Left lobe of liver (tissue), 2 donors: ENCODE data around the gene GNAZ. TPM values are rescaled to one million over a fixed set of nuclear protein-coding genes. Genes with fewer than 3 reads are reported as not detected.

Source experiments
- ATAC-seq: fragments of 200-7000 bp; cut with Tn5 transposase; one replicate; pipeline ENCODE4 v1.9.1; 2020; ENCODE audit warnings: mild to moderate bottlenecking, moderate library complexity
- DNase-seq: peaks from one replicate; pipeline ENCODE4 v3.0.0-alpha.2; 2020; ENCODE audit warnings: low spot score
- total RNA-seq: library from RNA; stranded (reverse); gene quantifications from one replicate; pipeline ENCODE4 v1.2.1, GENCODE V29; 2021
- donor health status: DM: no; HTN: no; CAD: no; lungs with moderate emphysema.
- donor health status: DM: no; HTN: yes; CAD: no.

Gene GNAZ
- total RNA-seq, 1 donor from 2014 or later = 0.33 TPM

DNA sequence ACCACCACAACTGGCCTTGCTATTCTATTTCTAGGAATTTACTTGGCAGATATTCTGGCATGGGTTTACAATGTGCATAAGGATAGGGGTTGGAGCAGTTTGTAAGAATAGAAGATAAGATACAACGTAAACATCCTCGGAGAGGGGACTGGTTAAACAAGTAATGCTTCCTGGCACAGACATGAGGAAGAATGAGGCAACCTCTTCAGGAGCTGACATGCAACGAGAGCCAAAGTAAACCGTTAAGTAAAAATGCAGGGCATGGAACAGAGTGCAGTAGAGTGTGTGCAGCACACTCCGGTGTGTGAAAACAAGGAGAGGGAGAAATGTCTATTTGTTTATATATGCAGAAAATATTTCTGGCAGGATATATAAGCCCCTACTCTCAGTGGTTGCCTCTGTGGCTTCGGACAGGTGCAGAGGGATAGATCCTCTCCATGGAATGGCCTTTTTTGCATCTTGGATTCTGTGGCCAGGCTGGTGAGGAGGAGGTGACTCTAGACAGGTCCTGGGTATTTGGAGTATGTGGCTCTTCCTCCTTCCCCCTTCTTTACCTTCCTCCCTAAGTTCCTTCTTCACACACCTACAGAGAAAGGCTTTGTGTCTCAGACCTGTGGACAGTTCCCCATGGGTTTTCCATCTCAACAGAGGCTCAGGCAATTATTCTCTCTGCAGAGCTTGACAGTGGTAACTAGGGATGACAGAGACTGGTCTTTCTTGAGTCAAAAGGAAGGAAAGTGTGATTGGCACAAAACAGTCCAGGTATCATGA is 77.5 kb downstream of the GNAZ start:
- peak; percentile 76 for ATAC-seq
- DNase-seq = no peak

DNA sequence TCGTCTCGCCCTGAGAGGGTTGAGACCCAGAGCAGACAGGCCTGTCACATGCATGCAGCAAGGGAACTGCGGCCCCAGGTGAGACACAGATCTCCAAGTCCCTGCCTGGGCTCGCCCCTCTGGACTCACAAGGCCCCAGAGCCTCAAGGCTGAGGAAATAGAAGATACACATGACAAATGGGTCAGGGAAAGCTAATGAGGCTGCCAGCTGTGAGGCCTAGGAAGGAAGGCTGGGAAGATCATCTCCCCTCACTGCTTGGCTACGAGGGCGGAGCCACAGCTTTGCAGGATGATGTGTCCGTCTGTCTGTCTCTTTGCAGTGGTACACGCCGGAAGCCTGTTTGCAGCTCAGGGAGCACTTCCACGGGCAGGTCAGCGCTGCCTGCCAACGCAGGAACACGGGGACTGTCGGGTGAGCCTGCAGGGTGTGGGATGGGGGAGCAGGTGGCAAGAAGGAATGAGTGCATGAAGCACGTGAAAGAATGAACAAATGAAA is 79.5 kb downstream of the GNAZ start:
- DNase-seq (no peak), ATAC-seq (no peak)

DNA sequence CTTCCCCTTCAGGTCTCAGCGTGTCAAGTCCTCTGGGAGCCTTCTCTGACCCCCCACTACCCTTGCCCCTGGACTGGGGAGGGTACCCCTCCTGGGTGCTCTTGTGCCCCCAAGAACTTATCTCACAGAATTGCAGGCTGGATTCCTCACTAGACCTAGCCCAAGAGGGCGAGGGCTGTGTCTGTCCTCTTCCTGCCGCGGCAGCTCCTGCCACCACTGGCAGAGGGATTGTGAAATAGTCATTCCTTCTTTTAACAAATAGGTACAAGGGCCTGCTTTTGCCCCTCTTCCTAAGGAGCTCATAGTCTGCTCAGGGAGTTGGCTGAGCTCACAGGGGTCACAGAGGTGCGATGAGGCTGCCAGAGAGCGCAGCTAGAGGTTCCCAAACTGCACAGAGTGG is 80.4 kb downstream of the GNAZ start:
- ATAC-seq = no peak
- DNase-seq = no peak

DNA sequence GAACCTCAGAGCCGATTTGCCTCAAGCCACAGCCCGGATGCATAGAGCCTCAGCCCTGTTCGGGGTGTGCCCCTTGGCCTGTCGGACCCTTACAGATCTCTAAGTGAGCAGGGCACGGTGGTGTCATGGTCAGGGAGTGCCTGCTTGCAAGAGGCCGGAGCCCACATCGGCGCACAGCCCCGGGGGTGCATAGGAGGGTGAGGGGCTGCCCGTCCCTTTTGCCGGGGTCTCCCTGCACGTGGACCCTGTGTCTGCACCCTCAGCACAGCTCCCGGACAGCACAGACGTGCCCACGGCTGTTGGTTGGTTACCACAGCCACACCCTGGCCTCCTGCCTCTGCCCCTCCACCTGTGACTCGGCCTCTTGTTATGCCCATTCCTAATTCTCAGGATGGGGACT is 81.5 kb downstream of the GNAZ start:
- no peak for ATAC-seq
- no peak for DNase-seq

DNA sequence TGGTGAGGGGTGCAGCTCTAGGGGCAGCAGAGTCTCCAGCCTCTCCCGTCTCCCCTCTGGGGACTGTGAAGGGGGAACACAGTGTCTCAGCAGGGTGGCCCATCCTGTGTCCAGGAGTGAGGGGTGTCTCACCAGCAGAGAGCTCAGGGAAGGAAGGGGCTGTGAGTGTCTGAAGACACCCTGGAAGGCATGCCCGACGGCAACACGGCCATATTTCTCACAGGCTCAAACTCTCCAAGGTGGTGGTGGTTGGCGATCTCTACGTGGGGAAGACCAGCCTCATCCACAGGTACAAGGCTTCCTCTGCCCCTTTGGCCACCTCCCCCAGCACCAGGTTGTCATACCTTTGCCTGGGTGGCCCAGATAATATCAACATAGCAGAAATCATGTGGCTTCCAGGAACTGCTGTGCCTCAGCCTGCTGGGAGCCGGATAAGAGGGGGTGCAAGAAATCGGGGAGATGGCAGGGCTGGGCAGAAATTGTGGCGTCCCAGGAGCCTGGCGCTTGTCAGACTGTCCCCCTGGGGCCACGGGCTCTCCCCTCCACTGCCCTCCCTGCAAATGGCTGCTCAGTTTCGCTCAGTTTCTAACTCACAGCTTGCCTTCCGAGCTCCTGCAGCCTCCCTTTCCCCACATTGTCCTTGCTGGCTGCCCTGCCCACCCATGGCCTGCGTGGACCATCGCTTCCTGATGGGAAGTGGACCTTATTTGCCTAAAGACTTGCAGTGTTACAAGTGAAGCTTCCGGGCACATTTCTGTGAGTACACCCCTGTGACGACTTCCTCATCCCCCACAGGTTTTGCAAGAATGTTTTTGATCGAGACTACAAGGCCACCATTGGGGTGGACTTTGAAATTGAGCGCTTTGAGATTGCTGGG is 82.2 kb downstream of the GNAZ start:
- DNase-seq = no peak
- no peak for ATAC-seq

DNA sequence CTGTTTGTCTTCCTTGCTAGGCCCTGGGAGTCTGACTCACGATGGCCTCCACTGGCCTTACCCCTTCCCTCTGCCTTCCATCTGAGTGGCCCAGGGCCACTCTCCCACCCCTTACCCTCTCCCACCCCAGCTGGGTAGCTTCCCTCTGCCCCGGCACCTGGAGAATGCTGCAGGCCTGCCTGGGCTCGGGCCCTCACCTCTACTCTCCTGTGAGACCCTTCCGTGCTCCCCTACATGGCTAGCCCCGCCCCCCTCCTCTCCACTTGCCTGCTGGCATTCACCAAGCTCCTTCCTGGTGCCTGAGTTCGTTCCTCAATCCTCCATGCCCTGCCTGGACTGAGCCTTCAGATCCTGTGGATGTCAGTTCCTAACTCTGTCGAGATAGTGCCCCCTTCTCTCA is 83.7 kb downstream of the GNAZ start:
- ATAC-seq (no peak), DNase-seq (no peak)

DNA sequence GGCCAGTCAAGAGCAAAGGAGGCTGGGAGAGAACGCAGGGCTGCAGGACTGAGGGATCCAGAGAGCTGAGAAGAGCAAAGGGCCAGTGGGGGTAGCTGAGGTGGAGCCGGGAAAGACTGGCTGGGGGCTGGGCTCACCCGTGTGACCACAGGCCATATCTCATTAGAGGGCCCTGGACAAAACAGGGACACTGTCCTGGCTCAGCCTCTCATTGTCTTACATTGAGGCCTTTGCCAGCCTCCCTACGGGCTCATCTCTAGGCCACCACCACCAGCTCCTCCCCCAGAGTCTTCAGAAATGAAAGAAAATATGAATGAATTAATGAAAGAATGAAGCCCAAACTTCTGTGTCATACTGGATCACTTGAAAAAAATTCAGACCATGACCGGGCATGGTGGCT is 84.1 kb downstream of the GNAZ start:
- no peak for ATAC-seq

DNA sequence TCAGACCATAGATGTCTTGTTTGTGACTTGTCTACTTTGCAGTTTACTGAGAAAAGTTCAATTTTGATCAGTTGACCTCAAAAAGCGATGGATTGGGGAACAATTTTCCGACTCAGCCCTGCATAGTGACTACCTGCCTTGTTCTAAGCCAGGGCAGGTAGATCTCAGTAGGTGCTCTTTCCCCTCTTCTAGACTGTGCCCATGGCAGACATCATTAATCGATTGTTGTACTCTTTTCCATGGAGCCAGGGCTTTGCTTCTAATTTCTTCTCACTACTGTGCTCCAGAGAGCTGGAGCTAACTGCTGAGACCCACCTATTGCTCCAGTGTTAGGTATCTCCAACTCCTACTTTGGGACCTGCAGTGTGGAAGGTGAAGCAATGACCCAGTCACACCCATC is 84.8 kb downstream of the GNAZ start:
- DNase-seq = no peak

More for the DNA sequence above, 84.1 kb downstream of the GNAZ start:
- DNase-seq = no peak

DNA sequence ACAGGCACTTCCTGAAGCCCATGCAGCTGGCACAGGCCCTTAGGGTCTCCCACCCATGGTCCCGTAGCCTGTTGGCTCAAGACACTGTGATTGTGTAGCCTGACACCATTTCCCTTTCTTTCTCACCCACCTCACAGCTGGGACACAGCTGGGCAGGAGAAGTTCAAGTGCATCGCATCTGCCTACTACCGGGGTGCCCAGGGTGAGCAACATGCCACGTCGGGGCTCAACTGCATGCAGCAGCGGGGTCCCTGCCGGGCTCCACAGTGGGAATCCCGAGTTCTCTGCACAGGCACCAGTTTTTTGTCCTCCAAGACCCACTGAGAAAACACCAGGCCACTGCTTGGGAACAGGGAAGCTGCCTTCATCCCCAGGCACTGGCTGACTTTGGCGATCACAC is 85.5 kb downstream of the GNAZ start:
- ATAC-seq (no peak), DNase-seq (no peak)

More for the DNA sequence above, 84.8 kb downstream of the GNAZ start:
- ATAC-seq = no peak

DNA sequence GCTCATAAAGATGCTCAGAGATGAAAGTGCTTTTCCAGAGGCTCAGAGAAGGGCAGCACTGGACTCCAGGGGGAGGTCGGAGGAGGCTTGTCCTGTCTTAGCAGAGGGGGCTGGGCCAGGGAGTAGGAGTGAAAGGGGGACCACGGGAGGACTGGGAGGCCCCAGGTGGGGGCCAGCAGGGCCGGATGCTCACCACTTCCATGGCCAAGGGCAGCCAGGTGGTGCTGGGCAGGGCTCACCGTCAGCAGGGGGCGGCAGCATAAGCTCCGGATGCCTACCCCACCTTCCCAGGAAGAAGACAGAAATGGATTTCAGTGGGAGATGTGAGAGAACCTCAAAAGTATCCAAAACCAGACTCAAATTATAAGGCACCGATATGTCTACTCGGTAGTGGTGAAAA is 86.0 kb downstream of the GNAZ start:
- DNase-seq = no peak
- ATAC-seq = no peak

DNA sequence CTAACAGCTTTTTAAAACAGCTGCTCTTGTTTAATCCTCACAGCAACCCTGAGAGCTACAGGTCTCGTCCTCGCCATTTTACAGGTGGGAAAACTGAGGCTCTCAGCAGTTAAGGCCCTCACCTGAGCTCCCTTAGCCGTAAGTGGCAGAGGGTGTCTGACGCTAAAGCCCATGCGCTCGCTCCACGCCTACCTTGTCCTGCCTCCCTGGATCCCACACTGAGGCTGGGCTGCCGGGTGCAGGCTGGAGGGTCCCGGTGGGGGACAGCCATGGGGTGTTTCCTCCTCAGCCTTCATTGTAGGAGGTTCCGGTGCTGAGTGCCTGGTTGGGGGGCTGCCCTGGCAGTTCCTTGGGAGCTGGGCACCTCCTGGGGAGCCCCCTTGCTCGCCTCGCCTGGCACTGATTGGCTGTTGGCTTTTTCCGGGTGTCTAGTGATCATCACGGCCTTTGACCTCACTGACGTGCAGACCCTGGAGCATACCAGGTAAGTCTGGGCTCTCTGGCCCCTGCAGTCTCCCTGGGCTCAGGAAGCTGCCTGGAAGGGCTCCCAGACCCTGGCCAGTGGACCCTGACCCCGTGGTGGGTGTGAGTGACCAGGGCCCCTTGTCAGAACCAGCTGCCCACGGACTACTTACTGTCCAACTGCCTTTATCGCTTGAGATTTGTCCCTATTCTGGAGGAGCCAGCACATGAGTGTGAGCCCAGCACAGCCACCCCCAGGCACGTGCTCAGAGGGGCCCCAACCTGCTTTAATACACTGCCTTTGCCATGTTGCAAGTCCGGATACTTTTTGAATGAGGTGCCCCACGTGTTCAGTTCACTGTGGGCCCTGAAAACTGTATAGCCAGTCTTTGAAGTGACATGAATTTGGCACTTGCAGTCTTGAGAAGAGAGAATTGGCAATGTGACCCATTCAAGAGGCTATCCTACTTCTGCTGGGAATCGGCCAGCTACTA is 87.5 kb downstream of the GNAZ start:
- ATAC-seq (no peak), DNase-seq (no peak)

DNA sequence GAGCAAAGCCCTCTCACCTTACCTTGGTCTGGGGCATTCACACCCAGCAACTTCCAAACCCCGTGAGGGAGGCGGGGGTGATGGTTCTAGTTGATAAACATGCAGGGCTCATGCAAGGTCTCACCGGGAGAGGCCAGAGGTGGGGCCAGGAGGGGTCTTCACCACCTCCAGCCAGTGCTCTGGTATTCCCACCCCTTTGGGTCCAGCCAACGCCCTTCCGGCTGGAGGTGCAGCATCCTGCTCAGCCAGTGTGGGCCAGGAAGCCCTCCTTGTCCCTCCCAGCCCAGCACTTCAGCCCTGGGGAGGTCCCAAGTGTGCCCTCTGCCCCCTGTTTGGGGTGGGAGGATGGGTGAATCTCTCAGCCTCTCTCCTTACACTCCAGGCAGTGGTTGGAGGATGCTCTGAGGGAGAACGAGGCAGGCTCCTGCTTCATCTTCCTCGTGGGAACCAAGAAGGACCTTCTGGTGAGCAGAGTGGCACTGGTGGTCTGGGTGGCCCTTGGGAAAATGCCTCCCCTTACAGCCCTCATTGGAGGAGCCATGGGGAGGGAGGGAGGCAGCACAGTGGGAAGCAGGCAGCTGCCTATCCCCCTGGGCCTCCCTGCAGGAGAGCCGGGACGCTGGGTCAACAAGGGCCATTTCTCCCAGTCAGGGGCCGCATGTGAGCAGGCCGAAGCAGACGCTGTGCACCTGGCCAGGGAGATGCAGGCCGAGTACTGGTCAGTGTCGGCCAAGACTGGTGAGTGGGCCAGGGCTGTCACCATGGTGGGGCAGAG is 88.4 kb downstream of the GNAZ start:
- DNase-seq (no peak), ATAC-seq (no peak)

DNA sequence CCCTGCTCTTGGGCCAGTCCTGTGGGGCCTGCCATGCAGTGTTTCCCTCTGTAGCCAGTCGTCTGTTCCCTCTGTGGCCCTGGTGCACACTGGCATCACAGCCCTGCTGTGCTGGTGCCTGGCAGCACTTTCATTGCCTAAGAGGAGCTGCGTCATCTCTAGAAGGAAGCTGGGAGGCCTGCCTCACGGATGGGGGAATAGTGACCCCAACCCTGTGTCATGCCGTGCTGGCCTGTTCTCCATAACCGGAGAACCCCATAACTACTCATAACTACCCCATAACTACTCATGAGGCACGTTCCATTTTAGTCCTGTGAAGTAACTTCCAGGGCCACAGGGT is 88.9 kb downstream of the GNAZ start:
- ATAC-seq (no peak), DNase-seq (no peak)

DNA sequence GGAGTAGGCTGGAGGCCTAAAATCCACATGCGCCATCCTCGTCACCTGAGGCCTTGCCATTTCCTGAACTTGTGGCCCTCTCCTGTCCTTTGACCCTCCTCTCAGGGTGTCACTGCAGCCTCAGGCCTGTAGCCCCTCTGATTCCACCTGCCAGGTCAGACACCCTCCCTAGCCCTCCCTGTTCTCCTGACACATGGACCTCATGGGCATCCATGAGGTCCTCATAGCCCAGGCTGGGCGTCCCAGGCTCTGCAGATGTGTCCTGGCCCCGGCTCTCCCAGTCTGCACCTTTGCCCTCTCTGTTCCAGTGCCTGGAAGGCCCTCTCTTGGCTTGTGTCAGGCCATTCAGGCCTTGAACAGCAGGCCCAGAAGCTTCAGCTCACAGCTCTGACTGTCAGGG is 90.7 kb downstream of the GNAZ start:
- peak; percentile 52 for ATAC-seq

DNA sequence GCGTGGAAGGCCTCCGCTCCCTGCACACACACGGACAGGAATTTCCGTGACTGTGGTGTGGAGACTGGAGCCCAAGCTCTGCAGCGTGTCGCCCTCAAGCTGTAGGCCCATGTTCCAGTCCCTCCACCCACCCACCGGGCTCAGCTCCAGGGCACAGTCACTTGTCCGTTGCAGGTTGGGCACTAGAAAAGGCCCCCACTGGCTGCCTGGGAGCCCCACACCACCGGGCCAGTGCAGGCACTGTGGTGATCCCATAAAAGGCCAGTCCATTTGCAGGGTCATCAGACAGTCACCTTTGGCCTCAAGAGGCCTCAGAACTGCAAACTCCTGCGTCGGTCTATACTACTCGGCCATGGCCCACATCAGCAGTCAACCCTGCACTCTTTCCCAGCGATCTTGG is 91.3 kb downstream of the GNAZ start:
- ATAC-seq (no peak), DNase-seq (no peak)

More for the DNA sequence above, 90.7 kb downstream of the GNAZ start:
- no peak for DNase-seq

DNA sequence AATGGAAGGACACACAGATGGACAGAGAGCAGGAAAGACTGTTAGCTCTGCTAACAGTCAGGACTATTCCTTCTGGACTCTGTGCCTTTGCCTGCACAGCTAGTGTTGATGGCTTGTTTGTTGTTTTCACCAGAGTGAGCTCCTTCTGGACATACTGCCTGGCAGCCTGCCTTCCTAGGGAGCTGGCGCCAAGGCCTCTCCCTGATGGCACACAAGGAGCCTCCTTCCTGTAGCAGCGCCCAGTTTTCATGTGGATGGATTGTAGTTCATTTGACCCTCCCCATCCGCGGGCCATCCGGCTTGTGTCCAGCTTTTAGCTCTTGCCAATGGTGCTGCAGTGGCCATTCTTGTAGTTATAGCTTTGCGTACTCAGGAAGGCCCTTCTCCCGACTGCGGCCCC is 93.3 kb downstream of the GNAZ start:
- ATAC-seq (peak; percentile 74), DNase-seq (peak; percentile 85)

DNA sequence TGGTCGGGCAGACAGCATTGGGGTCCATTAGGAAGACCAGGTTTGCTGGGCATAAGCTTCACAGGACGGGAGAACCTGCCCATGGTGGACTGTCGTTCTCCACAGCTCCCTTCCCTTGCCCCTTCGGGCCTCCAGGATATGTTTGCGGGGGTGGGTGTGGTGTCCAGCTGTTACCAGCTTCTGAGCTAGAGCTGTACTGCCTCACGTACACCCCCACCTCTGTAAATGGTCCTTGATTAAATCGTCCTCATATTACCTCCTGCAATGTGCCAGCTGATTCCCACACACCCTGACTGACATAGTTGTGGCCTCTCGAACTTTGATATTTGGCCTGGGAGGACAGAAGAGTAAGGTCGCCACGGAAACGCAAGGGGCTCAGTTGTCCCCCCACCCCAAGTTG is 93.8 kb downstream of the GNAZ start:
- peak; percentile 53 for ATAC-seq

DNA sequence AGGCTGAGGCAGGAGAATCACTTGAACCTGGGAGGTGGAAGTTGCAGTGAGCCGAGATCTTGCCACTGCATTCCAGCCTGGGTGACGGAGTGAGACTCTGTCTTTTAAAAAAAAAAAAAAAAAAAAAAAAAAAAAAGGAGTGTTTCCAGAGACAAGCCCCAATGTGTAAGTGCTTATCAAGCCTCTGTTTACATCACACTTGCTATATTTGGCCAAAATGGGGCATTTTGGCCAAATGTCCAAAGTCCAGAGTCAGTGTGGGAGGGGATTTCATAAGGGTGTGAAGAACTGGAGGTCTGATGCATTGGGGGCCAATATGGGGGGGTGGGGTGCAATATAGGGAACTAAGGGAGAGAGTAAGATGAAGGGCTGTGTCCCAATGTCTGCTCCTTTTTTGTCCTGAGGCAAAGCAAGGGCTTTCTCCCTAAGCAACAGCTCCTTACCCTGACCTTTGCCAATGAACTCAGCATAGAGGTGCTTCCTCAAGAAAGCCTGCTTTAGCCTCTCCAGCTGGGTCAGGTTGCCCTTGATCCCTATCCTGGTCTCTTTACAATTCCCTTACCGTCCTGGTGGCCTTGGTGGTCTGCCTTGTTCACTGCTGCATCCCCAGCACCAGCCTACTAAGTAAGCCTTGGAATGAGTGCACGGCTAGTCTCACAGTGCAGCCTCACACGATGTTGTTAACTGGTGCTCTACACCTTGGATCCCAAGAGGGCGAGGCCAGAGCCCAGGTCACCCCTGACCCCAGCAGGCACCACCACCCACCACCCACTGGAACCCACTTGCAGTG is 95.9 kb downstream of the GNAZ start:
- ATAC-seq (no peak), DNase-seq (no peak)

More for the DNA sequence above, 93.8 kb downstream of the GNAZ start:
- no peak for DNase-seq

DNA sequence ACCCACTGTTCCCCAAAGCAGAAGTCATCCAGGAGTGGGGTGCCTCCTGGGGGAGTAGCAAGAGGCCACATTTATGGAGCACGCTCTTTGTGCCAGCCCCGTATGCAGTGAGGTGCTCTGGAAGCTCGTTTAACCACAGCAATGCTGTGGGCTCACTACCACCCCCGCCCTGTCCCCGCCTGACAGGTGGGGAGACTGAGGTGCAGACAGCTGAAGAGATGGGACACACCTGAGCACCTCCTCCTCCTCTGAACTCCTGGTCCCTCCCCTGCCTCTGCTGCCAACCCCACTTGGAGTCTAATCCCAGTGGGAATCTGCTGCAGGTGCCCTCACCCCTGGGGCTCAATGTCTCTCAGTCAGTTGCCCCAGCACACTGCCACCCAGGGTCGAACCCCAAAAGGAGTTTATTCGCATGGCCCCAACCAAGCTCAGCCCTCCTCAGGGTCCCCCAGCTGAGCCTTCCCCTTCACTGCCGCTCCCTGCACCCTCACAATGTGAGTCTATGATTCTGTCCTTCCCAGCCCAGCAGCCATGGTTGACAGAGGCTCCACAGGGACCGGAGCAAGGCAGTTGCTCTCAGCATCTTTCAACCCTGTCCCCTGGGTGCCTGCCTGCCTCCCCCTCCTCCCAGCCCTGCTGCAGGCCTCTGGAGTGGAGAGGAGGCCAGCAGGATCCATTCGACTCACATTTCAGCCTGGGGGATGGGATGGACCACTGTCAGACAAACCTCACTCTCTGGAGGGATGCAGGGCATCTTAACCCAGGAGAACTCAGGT is 96.7 kb downstream of the GNAZ start:
- DNase-seq (no peak), ATAC-seq (no peak)
